GM12878 (cell line): ENCODE measurements around the gene TBRG4. TPM values are rescaled to one million over a fixed set of nuclear protein-coding genes. Genes with fewer than 3 reads are reported as not detected.

ENCODE experiments used
- ATAC-seq: fragments of 200-7000 bp; cut with Tn5 transposase; 3 replicates; pipeline ENCODE4 v1.9.1; 2020; ENCODE audit warnings: mild to moderate bottlenecking, moderate library complexity
- BruUV-seq: library from RNA; stranded (reverse); fragments of 400-500 nt; replicated peaks from 2 replicates; lab custom pipeline; 2021; lab: Mats Ljungman, UMichigan
- CTCF ChIA-PET: fragments of 300-600 bp; sonication (Branson Sonifier 250); formaldehyde crosslinking; extraction: SDS; loops from one replicate; lab custom pipeline; 2021; ENCODE audit warnings: inconsistent platforms; lab: Yijun Ruan, JAX
- POLR2A ChIA-PET: fragments of 350-600 bp; formaldehyde crosslinking; extraction: SDS; loops from one replicate; lab custom pipeline; 2021; ENCODE audit warnings: inconsistent platforms; lab: Charles Lee
- RAD21 ChIA-PET: fragments of 300-600 bp; sonication (Branson Sonifier 250); formaldehyde crosslinking; loops from one replicate; lab custom pipeline; 2023; ENCODE audit warnings: antibody characterized with exemption; ENCODE audit not compliant: unreplicated experiment; lab: Charles Lee
- SMC1A ChIA-PET: fragments of 300-600 bp; sonication (Branson Sonifier 250); formaldehyde crosslinking; loops from one replicate; lab custom pipeline; 2023; ENCODE audit not compliant: unreplicated experiment, uncharacterized antibody; lab: Charles Lee
- DNase-seq: peaks from one replicate; pipeline ENCODE4 v3.0.0-alpha.2; 2011; ENCODE audit warnings: low read depth, low spot score
- FAIRE-seq: peaks from 3 replicates; lab custom pipeline; 2011; peaks lifted over from hg19 to GRCh38; lab: Jason Lieb, UNC
- H2AFZ ChIP-seq: 2 replicates; pipeline ENCODE4 v1.6.0; 2011; ENCODE audit warnings: low read depth, low read length, control low read depth; ENCODE audit not compliant: control insufficient read depth
- H3K27ac ChIP-seq: 2 replicates; pipeline ENCODE4 v1.5.1; 2011; ENCODE audit warnings: control low read depth; ENCODE audit not compliant: control insufficient read depth, insufficient read depth
- H3K27me3 ChIP-seq, 2 experiments: replicated peaks in 1 of 2; 2 replicates each; pipeline versions ENCODE4 v1.6.0 to v1.6.1; 2011; ENCODE audit warnings: low read length in 1 of 2; ENCODE audit not compliant: control insufficient read depth in 2 of 2, insufficient read depth in 2 of 2
- H3K36me3 ChIP-seq, 2 experiments: 2 replicates each; pipeline ENCODE4 v1.5.1; 2011; ENCODE audit warnings: low read length in 1 of 2; ENCODE audit not compliant: control insufficient read depth in 2 of 2, insufficient read depth in 2 of 2
- H3K4me1 ChIP-seq: 2 replicates; pipeline ENCODE4 v1.6.1; 2011; ENCODE audit warnings: mild to moderate bottlenecking, low read length, moderate library complexity, mixed read lengths; ENCODE audit not compliant: control insufficient read depth, insufficient read depth
- H3K4me2 ChIP-seq: 2 replicates; pipeline ENCODE4 v1.6.0; 2011; ENCODE audit warnings: control low read depth; ENCODE audit not compliant: control insufficient read depth, insufficient read depth
- H3K4me3 ChIP-seq: fragments of 200-600 bp; sonication (generic); 2 replicates; pipeline ENCODE4 v1.5.1; 2016
- H3K79me2 ChIP-seq: 2 replicates; pipeline ENCODE4 v1.6.0; 2011; ENCODE audit warnings: low read length; ENCODE audit not compliant: control insufficient read depth, insufficient read depth
- H3K9ac ChIP-seq: 2 replicates; pipeline ENCODE4 v1.8.0; 2011; ENCODE audit warnings: low read length, control low read depth, mixed read lengths; ENCODE audit not compliant: control insufficient read depth, insufficient read depth
- H3K9me3 ChIP-seq: replicated peaks from 3 replicates; pipeline ENCODE4 v1.5.1; 2011; ENCODE audit warnings: mild to moderate bottlenecking, low read length; ENCODE audit not compliant: control insufficient read depth, insufficient read depth
- H4K20me1 ChIP-seq: 2 replicates; pipeline ENCODE4 v1.6.0; 2011; ENCODE audit not compliant: control insufficient read depth, insufficient read depth
- ATF7 ChIP-seq: fragments of 450-650 bp; IDR thresholded peaks from 2 replicates; pipeline ENCODE4 v1.6.1; 2016; ENCODE audit warnings: low read depth, mild to moderate bottlenecking
- CBX5 ChIP-seq: sonication (generic); IDR thresholded peaks from 2 replicates; pipeline ENCODE4 v1.6.1; 2016; ENCODE audit warnings: low read depth, moderate library complexity, mild to moderate bottlenecking, inconsistent platforms
- CEBPB ChIP-seq, 2 experiments: fragments of 150-350 bp in 1 of 2; IDR thresholded peaks; 2 replicates each; pipeline ENCODE4 v1.6.1; 2012 to 2014; ENCODE audit warnings: low read depth in 2 of 2, low read length in 2 of 2, borderline replicate concordance in 1 of 2, inconsistent platforms in 1 of 2
- ETV6 ChIP-seq, 2 experiments: fragments of 450-650 bp in 1 of 2; IDR thresholded peaks in 1 of 2; conservative IDR thresholded peaks in 1 of 2; 2 replicates each; pipeline ENCODE4 v1.6.1; 2014; ENCODE audit warnings: antibody characterized with exemption in 1 of 2, borderline replicate concordance in 1 of 2, low read depth in 1 of 2, mild to moderate bottlenecking in 1 of 2, moderate library complexity in 1 of 2
- FOXK2 ChIP-seq: fragments of 450-650 bp; IDR thresholded peaks from 2 replicates; pipeline ENCODE4 v1.6.1; 2017; ENCODE audit warnings: mild to moderate bottlenecking, moderate library complexity
- KDM1A ChIP-seq: fragments of 200-600 bp; sonication (generic); IDR thresholded peaks from 2 replicates; pipeline ENCODE4 v1.6.1; 2016; ENCODE audit warnings: borderline replicate concordance
- LARP7 ChIP-seq: fragments of 450-650 bp; IDR thresholded peaks from 2 replicates; pipeline ENCODE4 v1.6.1; 2017; ENCODE audit warnings: mild to moderate bottlenecking
- NFIC ChIP-seq: IDR thresholded peaks from 2 replicates; pipeline ENCODE4 v1.6.1; 2012; ENCODE audit warnings: low read depth, mild to moderate bottlenecking, inconsistent platforms, low read length, moderate library complexity
- NFYB ChIP-seq: IDR thresholded peaks from 2 replicates; pipeline ENCODE4 v1.6.1; 2011; ENCODE audit warnings: low read depth, mild to moderate bottlenecking, low read length, improper control_type of control experiment, moderate library complexity; ENCODE audit not compliant: insufficient read depth
- PAX5 ChIP-seq: IDR thresholded peaks from 2 replicates; pipeline ENCODE4 v1.6.1; 2011; ENCODE audit warnings: low read depth, low read length, borderline replicate concordance
- RUNX3 ChIP-seq: IDR thresholded peaks from 2 replicates; pipeline ENCODE4 v1.6.1; 2012; ENCODE audit warnings: low read length, inconsistent platforms
- SREBF1 ChIP-seq: IDR thresholded peaks from 2 replicates; pipeline ENCODE4 v1.6.1; 2012; ENCODE audit warnings: mild to moderate bottlenecking, low read length
- SREBF2 ChIP-seq: IDR thresholded peaks from 2 replicates; pipeline ENCODE4 v1.6.1; 2012; ENCODE audit warnings: mild to moderate bottlenecking, low read length
- ZBED1 ChIP-seq: IDR thresholded peaks from 2 replicates; pipeline ENCODE4 v1.6.1; 2016; ENCODE audit warnings: borderline replicate concordance
- ZZZ3 ChIP-seq: IDR thresholded peaks from 2 replicates; pipeline ENCODE4 v1.6.1; 2011; ENCODE audit warnings: low read depth; ENCODE audit not compliant: control insufficient read depth, insufficient read length
- WGBS: methylation state at CpG from one replicate; pipeline ENCODE4 v1.1.6; 2016; ENCODE audit warnings: low lambda C conversion rate; ENCODE audit not compliant: insufficient replicate concordance, insufficient coverage; ENCODE audit errors: missing lambda C conversion rate; 5-methylcytosine and 5-hydroxymethylcytosine counted together
- in situ Hi-C: fragments of 300-500 bp; cut with MboI; formaldehyde crosslinking; loops from 9 replicates; pipeline ENCODE4 v1.14.3; 2018; ENCODE audit warnings: mixed read lengths
- intact Hi-C: fragments of 100-400 bp; cut with micrococcal nuclease; formaldehyde crosslinking; loops from one replicate; pipeline ENCODE4 v1.14.2; 2022; ENCODE audit not compliant: unreplicated experiment
- polyA plus RNA-seq, 11 experiments: library from polyadenylated mRNA; depleted of rRNA in 4 of 11; unstranded in 6 of 11; stranded (reverse) in 5 of 11; fragments of >200 nt; fragmentation: Nextera tagmentation in 4 of 11; fragmentation: Illumina TruSeq in 1 of 11; extraction: Ambion mirVana in 4 of 11; extraction: Trizol in 1 of 11; gene quantifications; 1 replicate in 1 of 11; 2 replicates in 10 of 11; pipeline versions ENCODE4 v1.2.1 to v1.2.3, GENCODE V29; 2011 to 2016; ENCODE audit warnings: inconsistent platforms in 2 of 11, missing spikeins in 2 of 11, low read depth in 1 of 11
- total RNA-seq, 4 experiments: library from RNA; depleted of rRNA in 3 of 4; stranded (reverse); fragments of >200 nt in 3 of 4; fragmentation: Illumina TruSeq in 1 of 4; extraction: Trizol in 1 of 4; gene quantifications; 2 replicates each; pipeline versions ENCODE4 v1.2.1 to v1.2.3, GENCODE V29; 2013 to 2021
- TF ChIP-seq, protein P1 (sequence below): fragments of 450-650 bp; formaldehyde crosslinking; IDR thresholded peaks from 2 replicates; pipeline ENCODE4 v1.4.0; 2020; ENCODE audit warnings: mild to moderate bottlenecking, moderate library complexity
- TF ChIP-seq, protein P2 (sequence below): fragments of 150-350 bp; IDR thresholded peaks from 2 replicates; pipeline ENCODE4 v1.6.1; 2014; ENCODE audit warnings: mild to moderate bottlenecking, low read depth, low read length

The TBRG4 gene
- total and polyA plus RNA-seq, 10 of the 15 experiments (the other 5 are each of a cell fraction or from before 2014, with no cell fraction given): 8.4 to 130 (median 118) TPM

DNA sequence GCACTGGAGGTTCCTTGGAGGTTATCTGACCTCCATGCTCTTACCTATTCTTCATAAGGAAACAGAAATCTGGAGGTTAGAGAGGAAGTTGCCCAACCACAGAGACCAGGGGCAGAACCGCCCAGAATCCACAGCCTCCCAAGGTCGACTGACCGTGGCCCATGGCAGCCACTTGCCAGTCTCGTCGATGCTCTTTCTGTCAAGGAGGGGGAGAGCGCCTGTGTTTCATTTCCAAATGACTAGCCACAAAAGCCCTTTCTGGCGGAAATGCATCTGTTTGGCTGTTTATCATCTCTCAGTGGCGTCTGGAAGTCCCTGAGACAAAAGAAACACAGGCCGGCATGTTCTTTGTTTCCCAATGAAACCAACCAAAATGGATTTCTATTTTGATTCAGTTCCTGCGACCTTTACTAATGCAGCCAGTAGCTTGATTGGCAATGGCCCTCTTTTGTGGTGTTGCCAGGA, 49.0 kb upstream of the TBRG4 start:
- 3% methylated on average over 10 of the region's 10 CpGs for WGBS
- no peaks in the 10 kb centered on the region for H3K79me2 ChIP-seq
- POLR2A ChIA-PET: no interaction called here
- no peaks in the 10 kb centered on the region; the same call in 2 of the 3 replicates for H3K9me3 ChIP-seq
- no peak overlapping the region for H3K4me3 ChIP-seq
- intact Hi-C loops: no loop called here
- RAD21 ChIA-PET: no interaction called here
- H3K36me3 ChIP-seq: no peaks in the 10 kb centered on the region
- ATAC-seq: peak; percentile 80
- peak; percentile 54 for FAIRE-seq
- peaks cover 7% of the 10 kb centered on the region for H3K4me1 ChIP-seq
- no peak overlapping the region for H3K4me2 ChIP-seq
- no peak overlapping the region for H3K9ac ChIP-seq
- no TSS peak for BruUV-seq
- SMC1A ChIA-PET: no interaction called here
- CTCF ChIA-PET: interaction anchor here (0.9 kb wide), 1 partner anchor 13 kb away, joined by 3 read pairs; no protein-coding TSS in a partner anchor
- no peak overlapping the region; the same call in 1 of the 2 replicates for H2AFZ ChIP-seq
- H3K27ac ChIP-seq: no peak overlapping the region
- H3K27me3 ChIP-seq: peaks cover 3 to 5% of the 10 kb centered on the region in 2 experiments; a peak in 2 of 4 replicates
- peak; percentile 9 for DNase-seq
- in situ Hi-C loops: loop anchor here (25.0 kb wide), 1 partner anchor 702 kb away; the partner anchor contains the start of gene CCDC201
- H4K20me1 ChIP-seq: no peaks in the 10 kb centered on the region
- TF ChIP-seq, protein P1, sequence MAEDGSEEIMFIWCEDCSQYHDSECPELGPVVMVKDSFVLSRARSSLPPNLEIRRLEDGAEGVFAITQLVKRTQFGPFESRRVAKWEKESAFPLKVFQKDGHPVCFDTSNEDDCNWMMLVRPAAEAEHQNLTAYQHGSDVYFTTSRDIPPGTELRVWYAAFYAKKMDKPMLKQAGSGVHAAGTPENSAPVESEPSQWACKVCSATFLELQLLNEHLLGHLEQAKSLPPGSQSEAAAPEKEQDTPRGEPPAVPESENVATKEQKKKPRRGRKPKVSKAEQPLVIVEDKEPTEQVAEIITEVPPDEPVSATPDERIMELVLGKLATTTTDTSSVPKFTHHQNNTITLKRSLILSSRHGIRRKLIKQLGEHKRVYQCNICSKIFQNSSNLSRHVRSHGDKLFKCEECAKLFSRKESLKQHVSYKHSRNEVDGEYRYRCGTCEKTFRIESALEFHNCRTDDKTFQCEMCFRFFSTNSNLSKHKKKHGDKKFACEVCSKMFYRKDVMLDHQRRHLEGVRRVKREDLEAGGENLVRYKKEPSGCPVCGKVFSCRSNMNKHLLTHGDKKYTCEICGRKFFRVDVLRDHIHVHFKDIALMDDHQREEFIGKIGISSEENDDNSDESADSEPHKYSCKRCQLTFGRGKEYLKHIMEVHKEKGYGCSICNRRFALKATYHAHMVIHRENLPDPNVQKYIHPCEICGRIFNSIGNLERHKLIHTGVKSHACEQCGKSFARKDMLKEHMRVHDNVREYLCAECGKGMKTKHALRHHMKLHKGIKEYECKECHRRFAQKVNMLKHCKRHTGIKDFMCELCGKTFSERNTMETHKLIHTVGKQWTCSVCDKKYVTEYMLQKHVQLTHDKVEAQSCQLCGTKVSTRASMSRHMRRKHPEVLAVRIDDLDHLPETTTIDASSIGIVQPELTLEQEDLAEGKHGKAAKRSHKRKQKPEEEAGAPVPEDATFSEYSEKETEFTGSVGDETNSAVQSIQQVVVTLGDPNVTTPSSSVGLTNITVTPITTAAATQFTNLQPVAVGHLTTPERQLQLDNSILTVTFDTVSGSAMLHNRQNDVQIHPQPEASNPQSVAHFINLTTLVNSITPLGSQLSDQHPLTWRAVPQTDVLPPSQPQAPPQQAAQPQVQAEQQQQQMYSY (CRISPR knock-in tag): no peak
- TF ChIP-seq FOXK2 (no peak), KDM1A (no peak), ATF7 (no peak), SREBF1 (no peak), ZZZ3 (no peak), ETV6 (conservative IDR thresholded peaks at IDR 0.05 in 1 of 2, IDR thresholded peaks at IDR 0.05 in 1 of 2; ENCODE audit: borderline replicate concordance in 1 of 2, low read depth in 1 of 2) (no peak), CEBPB (IDR thresholded peaks at IDR 0.05; ENCODE audit: borderline replicate concordance in 1 of 2, low read depth in 2 of 2, low read length in 2 of 2) (no peak), NFYB (0 out of 2 replicates have a peak, but pooled peaks have one; percentile 13), RUNX3 (peak; percentile 38; the same call in 1 of the 2 replicates), SREBF2 (no peak), LARP7 (no peak), CBX5 (no peak), PAX5 (no peak), NFIC (no peak), ZBED1 (no peak)
- TF ChIP-seq, protein P2, sequence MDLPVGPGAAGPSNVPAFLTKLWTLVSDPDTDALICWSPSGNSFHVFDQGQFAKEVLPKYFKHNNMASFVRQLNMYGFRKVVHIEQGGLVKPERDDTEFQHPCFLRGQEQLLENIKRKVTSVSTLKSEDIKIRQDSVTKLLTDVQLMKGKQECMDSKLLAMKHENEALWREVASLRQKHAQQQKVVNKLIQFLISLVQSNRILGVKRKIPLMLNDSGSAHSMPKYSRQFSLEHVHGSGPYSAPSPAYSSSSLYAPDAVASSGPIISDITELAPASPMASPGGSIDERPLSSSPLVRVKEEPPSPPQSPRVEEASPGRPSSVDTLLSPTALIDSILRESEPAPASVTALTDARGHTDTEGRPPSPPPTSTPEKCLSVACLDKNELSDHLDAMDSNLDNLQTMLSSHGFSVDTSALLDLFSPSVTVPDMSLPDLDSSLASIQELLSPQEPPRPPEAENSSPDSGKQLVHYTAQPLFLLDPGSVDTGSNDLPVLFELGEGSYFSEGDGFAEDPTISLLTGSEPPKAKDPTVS: no peak
- TF ChIP-seq, all 136 proteins: peak for 2
